Non-pigmented ciliary epithelial cell (primary cell): ENCODE measurements around the gene NOS1.
A peak's percentile ranks its signal among the peaks of the same experiment; 100 is the strongest.
"Not testable (repeated sequence)": the region's sequence is repeated elsewhere in the genome, so short reads cannot be mapped to it uniquely, and the experiment has no call there.

ENCODE experiments used
- DNase-seq: peaks from one replicate; pipeline ENCODE4 v3.0.0-alpha.2; 2010; ENCODE audit warnings: low read depth

Gene NOS1

DNA sequence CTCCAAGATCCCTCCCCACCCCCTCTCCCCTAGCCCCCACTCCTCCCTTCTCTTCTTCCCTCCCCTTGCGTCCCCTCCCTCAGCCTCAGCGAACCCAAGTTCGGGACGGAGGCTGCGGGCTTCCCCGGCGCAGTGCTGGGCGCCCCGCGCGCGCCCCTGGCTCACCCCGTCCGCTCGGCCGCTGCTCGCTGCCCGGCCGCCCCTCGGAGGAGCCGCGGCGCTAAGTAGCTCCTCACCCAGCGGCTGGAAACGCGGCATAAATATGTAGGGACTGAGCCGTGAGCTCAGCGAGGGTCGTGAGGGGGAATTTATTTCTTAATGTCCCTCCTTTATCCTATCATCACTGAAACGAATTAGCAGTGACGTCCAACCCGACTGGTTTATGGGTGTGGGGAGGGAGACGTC lies at the start of gene NOS1:
NOS1 (minus strand) TSS at position 280 of the 405 bp plus-strand sequence. CDS start 30,557 bp downstream, outside the sequence.
- DNase-seq, result no peak

DNA sequence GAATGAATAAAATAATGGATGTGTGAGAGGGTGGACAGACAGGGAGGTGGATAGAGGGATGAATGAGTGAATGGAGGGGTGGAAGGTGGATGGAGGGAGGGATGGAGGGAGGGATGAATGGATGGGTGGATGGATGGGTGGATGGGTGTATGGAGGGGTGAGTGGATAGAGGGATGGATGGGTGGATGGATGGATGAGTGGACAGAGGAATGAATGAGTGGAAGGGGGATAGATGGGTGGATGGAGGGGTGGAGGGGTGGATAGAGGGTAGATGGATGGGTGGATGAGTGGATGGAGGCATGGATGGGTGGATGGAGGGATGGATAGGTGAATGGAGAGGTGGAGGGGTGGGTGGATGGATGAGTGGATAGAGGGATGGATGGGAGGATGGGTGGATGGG lies 47.9 kb upstream of the NOS1 start:
- no peak for DNase-seq

DNA sequence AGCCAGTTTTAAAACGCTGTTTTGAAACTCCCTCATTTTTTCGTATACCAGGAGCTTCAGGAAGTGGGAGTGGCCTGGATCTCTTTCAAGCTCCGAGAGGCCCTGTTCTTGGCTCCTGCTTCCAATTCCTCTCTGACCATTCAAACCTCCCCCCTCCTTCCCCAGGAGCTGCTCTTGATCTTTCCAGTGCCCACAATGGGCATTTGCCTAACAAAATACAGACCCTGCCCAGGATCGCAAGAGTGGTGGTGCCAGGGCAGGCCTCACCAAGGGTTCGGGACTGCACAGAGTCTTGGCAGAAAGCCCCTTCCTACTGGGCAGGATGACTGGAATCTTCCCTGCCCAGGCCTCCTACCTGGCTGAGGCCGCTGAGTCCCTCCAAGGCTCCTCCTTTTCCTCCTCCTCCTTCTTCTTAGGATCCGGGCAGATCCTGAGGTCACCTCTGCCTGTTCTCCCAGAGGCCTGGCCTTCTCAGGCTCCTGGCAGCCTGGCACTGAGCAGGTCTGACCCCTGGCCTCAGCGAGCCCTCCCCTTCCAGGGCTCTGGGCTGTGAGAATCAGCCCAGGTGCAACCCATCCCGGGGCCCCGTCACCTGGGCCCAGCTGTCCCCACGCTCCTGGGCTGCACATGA lies 46.9 kb upstream of the NOS1 start:
- DNase-seq, result no peak

DNA sequence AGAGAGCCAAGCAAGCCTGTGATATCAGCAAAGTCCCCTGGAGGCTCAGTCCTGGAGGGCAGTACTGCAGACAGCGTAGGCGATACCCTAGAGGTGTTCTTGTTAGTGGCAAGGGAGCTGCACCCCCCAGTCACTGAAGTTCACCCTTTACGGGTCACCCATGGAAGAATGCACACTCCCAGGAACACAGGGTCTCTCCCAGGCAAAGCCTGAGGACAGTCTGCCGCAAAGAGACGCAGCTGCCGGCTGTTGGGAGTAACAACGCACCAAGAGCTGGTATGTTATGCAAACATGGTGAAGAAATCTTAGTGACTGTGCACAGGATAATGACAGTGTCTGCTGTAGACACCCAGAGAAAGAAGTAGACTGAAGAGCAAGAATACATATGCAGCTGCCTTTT lies 43.5 kb upstream of the NOS1 start:
- DNase-seq, result no peak

DNA sequence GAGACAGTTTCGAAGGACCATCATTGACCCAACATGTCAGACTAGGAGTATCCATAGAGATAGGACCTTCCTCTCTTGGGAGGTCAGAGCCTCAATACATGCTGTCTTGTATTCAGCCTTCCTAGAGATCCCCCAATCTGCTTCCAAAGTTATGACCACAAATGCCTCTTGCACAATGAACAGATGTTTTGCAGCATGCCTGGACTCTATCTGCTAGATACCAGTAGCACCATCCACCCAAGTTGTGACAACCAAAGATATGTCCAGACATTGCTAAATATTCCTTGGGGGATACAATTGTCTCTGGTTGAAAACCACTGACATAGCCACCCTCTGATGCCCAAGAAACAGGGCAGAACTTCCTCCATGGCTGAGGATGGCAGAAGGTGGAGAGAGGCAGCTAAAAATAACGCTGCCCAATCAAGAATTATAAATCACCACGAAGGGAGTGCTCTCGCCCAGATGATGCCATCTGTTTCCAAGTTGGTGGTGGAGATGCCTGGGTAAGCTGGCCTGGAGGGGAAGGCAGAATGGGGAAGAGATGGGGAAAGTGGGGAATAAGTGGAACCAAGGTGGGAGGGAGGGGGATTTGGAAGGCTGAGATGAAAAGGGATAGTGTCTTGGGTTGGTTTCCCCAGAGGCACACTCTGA lies 42.9 kb upstream of the NOS1 start:
- DNase-seq, result no peak

DNA sequence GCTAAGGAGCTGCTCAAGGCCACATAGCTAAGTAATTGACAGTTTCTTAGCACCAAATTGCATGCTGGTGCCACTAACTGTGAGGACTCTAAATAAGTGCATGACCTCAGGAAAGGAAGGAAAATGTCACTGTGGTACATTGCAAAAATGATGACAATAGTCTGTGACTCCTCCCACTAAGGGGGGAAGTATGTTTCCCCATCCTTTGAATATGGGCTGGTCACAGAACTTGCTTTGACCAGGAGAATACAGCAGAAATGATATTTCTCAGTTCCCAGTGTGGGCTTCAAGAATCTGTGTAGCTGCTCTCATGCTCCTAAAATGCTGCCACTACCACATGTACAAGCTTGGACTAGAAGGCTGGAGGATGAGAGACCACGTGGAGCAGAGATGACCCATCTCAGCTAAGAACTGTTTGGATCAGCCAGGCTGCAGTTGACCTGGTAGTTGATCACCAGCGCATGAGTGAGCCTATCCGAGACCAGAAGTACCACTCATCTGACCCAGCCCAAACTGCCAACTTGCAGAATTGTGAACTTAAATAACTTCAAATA lies 42.2 kb upstream of the NOS1 start:
- no peak for DNase-seq

DNA sequence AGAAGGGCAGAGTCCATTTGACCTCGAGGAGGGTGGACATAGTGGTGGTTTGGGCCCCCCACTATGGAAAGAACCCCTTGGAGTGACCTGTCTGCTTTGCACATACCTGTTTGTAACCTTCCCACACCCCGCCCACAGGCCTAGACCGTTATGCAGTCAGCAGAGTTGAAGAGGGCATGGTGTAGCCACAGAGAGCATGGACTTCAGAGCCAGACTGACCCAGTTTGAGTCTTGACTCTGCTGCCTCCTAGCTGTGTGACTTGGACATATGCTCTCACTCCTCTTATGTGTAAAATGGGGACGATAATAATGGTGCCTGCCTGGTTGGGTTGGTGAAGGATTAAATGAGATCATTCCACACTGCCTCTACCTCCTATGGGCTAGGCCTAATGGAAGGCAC lies 40.9 kb upstream of the NOS1 start:
- no peak for DNase-seq

DNA sequence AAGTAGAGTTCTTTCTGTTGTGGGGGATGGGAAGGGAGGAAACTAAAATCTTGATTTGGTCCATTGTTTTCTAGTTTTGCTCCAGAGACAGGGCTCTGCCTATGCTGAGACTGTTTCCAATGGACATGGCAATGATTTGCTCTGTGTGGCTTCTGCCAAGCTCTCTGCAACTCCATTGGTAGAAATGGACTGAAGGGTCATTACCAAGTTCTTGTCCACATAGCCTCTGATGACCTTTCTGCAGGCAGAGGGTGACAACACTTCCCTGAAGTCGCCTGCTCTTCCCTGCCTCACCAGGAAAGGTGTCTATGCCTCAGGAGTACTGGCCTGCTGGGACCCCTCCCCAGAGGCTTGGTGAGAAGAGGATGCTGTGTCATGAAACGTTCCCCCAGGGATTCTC lies 39.5 kb upstream of the NOS1 start:
- no peak for DNase-seq

DNA sequence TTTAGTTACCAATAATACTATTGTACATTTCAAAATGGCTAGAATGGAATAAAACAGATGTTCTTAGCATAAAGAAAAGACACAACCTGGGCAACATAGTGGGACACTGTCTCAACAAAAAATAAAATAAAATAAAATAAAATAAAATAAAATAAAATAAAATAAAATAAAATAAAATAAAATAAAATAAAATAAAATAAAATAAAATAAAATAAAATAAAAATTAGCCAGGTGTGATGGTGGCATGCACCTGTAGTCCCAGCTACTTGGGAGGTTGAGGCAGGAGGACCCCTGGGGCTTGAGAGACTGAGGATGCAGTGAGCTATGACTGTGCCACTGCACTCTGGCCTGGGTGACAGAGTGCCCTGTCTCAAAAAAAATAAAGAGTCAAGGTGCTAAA lies 37.1 kb upstream of the NOS1 start:
- not testable (repeated sequence) for DNase-seq

DNA sequence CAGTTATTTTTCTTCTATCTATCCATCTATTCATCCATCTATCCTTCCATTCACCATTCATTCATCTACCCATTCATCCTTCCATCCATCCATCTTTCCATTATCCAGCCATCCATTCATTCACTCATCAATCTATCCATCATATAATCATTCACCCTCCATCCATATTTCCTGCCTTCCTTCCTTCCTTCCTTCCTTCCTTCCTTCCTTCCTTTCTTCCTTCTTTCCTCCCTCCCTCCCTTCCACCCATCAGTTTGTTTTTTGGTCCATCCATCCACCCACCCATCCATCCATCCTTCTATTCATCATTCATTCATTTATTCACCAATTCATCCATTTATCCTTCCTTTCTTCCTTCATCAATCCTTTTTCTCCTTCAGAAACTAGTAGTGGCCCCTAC lies 34.3 kb upstream of the NOS1 start:
- DNase-seq, result no peak

DNA sequence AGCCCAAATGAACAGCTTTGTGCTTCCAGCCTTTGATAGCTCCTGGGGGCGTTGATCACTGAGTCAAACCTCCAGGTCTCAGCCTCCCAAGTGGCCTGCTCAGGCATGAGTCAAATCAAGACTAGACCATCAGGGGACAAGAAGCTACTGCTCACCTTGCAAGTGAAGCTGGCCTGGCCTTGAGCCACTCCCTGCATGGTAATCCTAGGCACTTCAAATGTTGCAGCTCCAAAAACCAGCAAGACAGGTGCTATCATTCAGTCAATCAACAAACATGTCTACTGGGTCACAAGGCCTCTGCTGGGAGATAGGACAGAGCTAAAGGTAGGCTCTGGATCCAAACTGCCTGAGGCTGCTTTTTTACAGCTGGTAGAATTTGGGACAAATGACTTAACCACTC lies 33.1 kb upstream of the NOS1 start:
- no peak for DNase-seq

DNA sequence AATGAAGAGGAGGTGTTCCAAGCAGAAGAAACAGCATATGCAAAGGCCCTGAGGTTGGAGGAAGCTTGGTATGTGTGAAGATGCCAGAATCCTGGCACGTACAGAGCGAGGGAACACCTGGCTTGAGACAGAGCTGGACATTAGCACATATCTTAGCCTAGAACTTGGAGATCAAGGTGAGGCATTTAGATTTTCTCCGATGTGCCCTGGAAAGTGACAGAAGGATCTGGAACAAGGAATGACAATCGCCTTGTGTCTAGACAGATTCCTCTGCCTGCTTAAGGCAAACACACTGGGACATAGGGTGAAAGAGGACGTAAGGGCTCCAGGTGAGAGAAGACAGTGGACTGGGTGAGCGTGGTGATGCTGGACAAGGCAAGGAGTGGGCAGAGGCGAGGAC lies 32.2 kb upstream of the NOS1 start:
- DNase-seq, result no peak

DNA sequence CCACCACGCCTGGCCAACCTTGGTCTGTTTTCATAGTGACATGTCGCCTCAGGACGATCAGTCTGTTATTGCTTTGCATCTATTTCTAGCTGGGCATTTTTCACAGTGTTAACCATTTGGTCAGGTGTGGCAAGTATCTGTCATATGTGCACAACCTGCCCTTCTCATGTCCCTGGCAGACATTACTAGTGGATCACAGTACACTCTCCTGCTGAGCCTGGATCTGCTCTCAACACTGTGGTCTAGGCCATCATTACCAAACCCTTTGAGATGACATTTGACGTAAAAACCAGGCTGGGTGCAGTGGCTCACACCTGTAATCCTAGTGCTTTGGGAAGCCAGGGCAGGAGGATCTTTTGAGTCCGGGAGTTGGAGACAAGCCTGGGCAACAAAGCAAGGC lies 29.4 kb upstream of the NOS1 start:
- no peak for DNase-seq

DNA sequence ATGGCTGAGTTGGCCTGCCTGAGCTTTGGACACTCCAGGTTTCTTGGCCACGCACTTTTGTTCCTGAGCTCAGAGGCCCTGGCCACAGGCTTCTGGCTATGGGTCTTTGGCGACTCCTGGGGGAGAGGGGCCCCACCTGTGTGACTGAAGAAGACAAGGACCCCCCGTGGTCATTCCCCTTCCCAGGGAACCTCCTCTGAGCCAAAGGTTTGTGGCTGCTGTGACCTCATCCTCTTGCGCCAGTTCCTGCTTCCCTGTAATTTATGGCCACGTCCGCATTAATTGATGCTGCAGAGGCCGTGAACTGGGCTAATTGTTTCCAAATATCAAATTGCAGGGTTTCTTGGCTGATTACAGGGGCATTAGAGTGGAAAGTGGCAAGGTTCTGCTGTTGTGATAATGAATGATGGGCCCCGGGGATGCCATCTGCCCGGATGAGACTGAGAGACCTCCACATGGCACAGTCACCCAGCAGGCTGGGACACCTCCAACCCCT lies 27.6 kb upstream of the NOS1 start:
- DNase-seq, result no peak

DNA sequence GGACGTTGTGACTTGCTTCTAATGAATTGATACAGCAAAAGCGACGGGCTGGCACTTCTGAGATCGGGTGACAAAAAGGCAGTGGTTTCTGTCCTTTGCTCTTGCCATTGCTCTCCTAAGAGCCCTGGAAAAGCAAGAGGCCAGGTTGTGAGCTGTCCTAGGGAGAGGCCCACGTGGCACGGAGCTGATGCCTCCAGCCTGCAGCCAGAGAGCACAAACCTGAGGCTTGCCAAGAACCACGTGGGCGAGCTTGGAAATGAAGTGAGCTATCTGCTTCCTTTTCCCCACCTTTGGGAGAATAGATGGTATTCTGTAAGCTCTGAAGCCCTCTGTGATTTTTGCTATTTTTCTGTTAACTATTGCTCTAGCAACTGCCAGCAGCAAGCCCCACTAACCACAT lies 26.4 kb upstream of the NOS1 start:
- no peak for DNase-seq

DNA sequence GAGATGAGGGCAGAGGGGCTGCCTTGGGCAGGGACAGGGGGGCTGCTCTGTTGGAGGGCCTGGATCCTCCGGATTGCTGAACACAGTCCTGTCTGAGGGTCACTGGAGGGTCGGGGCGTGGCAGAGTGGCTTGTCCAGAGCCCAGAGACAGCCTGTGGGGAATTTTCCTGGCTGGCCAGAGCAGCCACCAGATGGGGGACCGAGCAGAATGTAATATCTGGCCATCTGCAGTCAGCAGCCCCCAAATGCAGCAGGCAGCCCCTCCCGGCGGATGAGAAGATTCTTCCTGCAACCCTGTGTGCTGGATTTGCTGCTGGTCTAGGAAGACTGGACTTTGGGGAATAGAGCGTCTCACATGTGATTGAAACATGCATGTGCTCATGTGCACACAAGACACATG lies 23.3 kb upstream of the NOS1 start:
- DNase-seq, result no peak

DNA sequence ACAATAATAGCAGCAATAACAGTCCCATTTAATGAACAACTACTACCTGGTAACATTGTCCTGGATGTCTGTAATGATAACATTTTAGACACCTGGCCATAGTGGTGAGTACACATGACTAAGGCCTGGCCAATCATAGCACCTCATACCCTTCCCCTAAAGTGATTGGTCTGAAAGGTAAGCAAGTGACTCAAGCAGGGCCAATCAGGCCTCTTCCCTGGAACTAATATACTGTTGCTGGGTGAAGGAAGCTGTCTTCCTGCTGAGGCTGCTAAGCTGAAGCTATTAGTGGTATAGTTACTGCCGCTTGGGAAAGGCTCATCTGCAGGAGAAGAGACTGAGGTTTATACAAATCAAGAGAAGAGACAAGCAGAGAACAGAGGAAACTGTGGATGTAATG lies 18.7 kb upstream of the NOS1 start:
- DNase-seq, result no peak

DNA sequence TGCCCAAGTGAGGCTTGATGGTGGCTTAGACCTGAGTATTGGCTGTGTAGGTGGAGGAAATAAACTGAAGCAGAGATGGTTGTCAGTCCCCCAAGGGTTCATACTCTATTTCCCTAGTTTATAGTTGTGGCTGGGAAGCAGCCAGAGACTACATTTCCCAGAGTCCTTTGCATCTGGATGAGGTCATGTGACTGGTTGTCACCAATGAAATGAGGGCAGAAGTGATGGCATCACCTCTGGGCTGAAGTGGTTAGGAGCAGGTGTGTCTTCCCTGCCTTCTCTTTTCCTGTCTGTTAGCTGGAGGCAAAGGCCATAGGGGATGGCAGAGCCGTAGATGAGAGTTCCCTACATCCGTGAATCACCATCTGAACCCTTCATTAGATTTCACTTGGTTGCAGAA lies 16.3 kb upstream of the NOS1 start:
- DNase-seq, result no peak

DNA sequence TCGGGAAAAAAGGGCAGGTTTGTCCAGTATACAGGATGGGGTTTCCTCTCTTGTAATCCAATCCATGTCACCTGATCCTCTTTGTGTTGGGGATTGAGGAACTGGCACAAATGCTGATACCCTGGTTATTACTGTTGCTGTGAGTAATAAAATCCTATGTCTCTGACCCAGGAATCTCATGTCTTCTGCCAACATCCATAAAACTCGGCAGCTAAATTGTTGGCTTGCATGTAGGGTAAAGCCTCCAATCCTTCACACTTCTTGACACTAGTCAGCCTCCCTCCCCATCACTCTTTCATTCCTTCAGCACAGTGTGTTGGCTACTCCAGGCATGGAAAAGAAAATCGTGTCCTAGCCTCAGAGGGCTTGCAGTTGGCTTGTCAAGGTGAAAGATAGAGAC lies 9.2 kb upstream of the NOS1 start:
- no peak for DNase-seq

DNA sequence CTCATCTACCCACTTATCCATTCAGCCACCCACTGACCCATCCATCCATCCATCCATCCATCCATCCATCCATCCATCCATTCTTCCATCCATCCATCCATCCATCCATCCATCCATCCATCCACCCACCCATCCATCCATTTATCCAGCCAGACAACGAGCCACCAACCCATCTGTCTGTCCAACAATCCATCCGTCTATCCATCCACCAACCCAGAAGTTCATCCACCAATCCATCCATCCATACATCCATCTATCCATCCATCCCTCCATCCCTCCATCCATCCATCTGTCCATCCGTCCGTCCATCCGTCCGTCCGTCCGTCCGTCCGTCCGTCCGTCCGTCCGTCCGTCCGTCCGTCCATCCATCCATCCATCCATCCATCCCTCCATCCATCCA lies 8.6 kb upstream of the NOS1 start:
- DNase-seq, result not testable (repeated sequence)

DNA sequence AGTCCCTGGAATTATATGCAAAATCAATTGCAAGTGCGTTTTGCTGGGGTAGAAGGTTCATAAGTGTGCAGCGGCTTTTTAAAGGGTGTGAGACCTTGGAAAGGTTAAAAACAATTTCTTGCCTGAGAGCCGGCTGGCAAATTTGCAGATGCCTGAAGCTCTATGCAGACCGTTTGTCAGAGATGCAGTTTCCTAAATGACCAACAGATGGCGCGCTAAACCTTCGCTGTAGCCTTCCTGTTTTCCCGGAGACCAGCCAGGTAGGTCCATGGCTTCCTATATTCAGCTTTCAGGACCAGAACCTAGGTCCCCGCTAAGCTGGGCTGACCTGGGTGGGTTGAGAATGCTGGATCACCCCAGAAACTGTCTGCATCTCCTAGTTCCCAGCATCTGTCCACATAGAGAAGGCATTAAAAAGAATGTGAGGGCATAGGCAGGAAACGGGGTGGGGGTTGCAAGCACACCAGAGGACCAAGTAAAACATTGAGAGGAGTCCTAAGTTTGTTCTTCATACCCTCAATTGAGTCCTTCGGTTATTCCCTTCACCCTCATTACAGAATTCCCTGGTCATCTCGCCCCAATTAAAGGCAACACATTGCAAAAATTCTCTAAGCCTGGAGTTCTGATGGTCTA lies 5.7 kb upstream of the NOS1 start:
- DNase-seq, result peak; percentile 27

DNA sequence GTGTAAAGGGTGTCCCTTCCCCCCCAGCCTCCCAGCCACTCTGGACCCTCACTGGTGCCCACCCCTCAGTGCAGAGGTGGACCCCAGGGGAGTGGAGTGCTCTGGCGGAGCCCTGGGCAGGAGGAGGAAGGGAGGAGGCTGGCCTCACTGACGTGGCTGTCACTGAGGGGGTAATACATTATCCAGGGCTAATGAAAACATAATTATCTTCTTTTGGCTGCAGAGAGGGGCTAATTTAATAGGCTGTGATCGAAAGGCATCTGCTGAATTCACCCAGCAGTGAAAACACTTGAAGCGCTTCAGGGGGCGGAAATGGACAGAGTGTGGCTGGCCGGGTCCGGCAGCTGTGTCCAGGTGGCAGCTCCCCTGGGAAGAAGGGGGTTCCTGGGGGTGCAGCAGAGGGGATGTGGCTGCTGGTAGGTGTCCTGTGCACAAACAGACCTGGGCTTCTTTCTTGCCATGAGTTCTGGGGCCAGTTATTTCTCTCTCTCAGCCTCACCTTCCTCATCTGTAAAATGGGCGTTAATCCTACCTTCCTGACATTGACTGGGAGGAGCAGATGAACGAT lies 3.7 kb upstream of the NOS1 start:
- no peak for DNase-seq

DNA sequence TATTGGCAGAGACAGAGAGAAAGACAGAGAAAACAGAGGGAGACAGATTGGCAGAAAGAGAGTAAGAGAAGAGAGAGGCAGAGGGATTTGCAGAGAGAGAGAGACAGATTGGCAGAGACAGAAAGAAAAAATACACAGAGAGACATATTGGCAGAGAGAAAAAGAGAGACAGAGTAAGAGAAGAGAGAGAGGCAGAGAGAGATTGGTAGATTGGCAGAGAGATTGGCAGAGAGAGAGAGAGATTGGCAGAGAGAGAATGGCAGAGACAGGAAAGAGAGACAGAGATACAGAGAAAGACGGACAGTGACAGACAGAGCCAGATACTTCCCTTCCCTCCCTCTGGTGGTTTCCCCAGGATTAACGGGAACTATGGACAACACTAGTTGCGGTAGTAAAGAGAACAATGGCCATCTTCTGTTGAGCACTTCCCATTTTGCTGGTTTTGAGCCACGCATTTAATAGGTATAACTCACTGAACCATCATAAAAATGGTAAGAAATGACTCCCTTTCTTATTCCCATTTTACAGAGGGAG lies 2.6 kb upstream of the NOS1 start:
- DNase-seq, result no peak
